ENCODE measurements around the gene NCF4.

DNA sequence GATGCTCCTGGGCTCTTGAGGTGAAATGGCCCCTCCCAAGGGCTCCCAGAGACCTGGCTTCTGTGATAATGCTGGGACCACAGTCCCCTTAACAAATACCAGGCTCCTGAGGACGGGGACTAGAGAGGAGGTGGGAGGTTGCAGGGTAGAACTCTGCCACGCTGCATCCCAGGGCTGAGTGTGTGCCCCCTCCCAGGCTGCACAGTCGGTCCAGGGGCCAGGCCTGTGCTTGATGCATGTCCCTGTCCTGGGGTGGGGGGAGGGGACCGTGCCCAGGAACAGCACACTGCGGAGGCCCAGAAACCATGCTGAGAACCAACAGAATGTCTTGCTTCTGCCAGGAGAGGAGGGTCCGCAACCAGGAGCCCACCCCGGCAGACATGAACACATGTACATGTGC is 61.9 kb downstream of the NCF4 start:
- TF ChIP-seq, protein P1, sequence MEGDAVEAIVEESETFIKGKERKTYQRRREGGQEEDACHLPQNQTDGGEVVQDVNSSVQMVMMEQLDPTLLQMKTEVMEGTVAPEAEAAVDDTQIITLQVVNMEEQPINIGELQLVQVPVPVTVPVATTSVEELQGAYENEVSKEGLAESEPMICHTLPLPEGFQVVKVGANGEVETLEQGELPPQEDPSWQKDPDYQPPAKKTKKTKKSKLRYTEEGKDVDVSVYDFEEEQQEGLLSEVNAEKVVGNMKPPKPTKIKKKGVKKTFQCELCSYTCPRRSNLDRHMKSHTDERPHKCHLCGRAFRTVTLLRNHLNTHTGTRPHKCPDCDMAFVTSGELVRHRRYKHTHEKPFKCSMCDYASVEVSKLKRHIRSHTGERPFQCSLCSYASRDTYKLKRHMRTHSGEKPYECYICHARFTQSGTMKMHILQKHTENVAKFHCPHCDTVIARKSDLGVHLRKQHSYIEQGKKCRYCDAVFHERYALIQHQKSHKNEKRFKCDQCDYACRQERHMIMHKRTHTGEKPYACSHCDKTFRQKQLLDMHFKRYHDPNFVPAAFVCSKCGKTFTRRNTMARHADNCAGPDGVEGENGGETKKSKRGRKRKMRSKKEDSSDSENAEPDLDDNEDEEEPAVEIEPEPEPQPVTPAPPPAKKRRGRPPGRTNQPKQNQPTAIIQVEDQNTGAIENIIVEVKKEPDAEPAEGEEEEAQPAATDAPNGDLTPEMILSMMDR (conservative IDR thresholded peaks at IDR 0.05 in 1 of 2, IDR thresholded peaks at IDR 0.05 in 1 of 2; ENCODE audit: extremely low read depth in 1 of 2, insufficient read depth in 1 of 2, low read depth in 1 of 2, low read length in 2 of 2) = no peak
- TF ChIP-seq EZH2 (IDR thresholded peaks at IDR 0.05; ENCODE audit: borderline replicate concordance, low read length) = no peak

All from mammary epithelial cell (primary cell).